ENCODE results near the gene RFESD.
"Not testable (repeated sequence)": the region's sequence is repeated elsewhere in the genome, so short reads cannot be mapped to it uniquely, and the experiment has no call there.

RFESD gene

DNA sequence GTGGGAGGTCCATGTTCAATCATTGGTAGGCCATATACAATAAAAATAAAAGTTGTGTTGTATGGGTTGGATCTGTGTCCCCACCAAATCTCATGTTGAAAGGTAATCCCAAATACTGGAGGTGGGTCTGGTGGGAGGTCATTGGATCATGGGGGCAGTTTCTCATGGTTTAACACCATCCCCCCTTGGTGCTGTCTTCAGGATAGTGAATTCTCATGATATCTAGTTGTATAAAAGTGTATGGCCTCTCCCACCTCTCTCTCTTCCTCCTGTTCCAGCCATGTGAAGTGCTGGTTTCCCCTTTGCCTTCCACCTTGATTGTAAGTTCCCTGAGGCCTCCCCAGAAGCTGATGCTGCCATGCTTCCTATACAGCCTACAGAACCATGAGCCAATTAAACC lies 21.1 kb downstream of the RFESD start:
- no peak for DNase-seq

DNA sequence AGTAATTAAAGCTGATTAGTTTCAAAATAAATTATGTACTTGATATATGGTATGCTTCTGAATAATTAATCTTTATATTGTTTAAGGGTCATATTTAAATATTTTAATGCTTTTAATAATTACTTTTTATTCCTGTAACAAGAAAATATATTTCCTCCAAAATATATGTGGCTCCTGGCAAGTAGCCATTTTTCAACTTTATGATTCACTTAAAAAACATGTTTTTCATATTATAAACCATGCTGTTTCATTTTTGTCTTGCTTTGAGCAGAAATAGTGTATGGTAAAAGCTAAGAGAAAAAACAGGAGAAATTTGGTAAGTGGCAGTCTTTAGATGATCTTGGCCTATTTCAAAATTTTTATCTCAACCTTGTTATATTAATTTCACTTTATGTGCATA lies 21.6 kb downstream of the RFESD start:
- DNase-seq = no peak

DNA sequence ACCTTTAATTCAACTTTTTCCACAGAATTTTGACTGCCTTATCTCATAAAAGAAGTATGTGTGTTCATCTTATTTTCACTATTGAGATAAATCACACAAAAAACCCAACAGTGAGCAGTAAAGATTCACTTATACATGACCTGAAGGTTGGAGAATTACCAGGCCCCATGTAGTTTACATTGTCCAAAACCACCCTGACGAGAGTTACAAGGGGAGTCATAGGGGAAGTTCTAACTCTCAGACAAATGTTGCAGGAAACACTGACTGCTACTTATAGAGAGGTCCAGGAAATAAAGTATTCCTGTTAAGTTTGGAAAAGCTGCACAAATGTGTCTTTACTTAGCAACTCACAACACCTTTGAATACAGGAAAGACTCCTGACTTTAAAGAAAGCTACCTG lies 22.2 kb downstream of the RFESD start:
- DNase-seq = no peak

DNA sequence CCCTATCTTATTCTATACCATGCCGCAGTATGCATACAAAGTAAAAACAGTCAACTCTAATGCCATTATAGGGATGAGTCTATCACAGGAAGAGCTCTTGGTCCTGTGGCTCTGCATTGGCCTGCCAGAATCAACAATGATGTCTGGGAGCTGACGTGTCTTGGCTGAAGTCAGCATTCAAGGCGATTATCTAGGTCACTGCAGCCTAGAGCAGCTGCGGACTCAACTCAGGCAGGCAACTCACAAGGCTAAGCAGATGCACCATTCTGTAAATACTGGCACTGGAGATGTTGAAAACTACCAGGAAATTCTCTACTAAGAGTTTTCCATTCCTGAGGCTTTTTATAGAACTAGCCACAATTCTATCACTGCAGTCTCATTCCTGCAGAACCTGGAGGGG lies 23.0 kb downstream of the RFESD start:
- no peak for DNase-seq

DNA sequence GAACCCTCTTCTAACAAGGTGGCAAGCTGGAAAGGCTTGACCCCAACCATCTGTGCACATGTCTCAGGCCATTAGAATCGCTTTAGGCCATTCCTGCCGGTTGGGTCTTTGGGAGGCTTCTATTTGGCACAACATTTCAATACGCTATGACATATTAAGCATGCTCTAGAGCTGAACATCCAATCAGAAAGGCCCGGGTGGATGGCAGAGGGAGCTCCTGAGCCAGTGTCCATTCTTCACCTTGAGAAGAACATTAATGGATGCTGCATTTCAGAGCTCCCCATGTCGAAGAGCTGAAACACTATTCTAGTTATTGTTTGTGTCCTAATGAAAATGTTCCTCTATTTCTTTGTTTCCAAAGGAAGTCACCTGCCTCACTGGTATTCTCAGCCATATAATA lies 23.4 kb downstream of the RFESD start:
- DNase-seq = no peak

DNA sequence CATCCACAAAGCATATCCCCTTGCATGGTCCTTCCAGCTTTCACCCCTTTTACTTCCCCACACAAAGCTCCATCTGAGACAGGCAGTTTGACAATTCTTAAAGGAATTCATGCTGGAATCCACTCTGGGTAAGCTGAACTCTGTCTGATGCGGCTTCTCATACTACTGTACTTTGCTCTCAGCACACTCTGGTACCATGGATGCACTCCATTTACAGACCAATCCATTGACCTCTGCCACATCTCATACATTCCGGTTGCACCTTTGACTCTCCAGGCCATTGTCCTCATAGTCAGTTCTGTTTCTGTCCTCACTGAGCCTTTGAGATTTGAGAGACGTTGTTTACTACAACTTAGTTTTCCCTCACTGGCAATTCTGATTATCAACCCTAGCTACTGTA lies 24.0 kb downstream of the RFESD start:
- no peak for DNase-seq

DNA sequence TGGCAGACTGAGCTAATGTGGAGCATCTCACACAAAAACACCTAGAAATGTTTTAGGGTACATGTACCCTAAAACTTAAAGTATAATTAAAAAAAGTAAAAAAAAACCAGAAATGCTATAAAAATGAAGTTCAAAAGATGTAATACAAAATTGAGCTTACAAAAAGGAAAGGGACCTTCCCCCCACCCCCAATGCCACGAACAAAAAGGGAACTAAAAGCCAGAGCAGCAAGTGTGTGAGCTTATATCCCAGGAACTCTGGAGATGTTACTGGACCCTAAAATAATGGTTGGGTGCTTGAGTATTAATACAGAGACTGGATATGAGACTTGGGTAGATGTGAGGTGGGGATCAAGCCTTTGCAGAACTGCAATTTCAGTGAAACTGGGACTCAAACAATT lies 25.2 kb downstream of the RFESD start:
- DNase-seq = no peak

DNA sequence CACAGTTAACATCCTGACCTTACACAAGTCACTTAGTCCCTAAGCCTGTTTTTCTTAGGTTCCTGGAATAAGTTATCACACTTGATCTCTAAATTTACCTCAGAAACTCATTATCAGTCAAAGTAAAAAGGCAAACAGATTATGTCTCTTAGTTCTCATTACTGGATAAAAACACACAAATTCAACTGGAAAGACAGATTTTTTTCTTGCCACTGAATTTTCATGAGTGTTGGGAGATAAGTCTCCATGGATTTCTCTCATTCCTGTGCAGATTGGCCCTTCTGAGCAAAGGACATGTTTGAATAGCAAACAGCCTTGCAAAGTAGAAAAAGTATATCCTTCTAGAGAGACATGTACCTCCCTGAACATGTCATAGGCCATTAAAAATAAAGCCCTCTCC lies 26.1 kb downstream of the RFESD start:
- DNase-seq = no peak

DNA sequence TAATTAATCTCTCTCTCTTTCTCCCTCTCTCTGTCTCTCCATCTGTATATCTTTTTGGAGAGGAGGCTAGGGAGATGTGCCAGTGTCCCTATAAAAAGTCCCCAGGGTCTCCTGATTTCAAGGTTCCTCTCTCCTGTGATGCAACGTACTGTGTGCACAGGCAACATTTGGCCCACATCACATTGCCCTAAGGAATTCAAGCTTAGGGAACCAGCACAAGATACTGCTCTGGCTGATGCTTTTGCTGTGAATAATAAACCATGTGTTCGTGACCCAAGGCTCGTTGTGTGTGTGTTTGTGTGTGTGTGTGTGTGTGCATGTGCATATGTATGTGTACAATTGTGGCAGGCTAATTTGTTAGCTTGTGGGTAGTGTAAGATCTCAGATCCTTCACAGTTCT lies 26.5 kb downstream of the RFESD start:
- no peak for DNase-seq

DNA sequence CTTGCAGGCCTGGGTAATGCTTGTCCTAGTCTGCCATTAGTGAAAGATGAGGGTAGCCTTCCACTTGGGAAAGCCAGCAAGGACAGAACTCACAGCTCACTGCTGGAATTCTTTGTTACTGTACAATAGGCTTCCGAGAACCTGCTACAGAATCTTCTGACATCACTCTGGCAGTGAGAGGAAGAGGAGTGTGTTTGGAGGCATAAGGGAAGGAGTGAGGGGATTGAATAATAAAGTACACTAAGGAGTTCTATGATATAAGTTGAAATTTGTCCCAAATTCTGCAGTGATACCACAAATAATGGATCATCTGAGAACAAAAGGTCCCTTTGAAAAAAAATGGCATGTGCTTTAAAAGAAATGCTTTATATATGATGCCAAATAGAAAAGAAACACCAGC lies 36.3 kb downstream of the RFESD start, which contains the start of gene SPATA9:
SPATA9 (minus strand) TSS at position 101 of the 400 bp plus-strand sequence. CDS start 137 bp downstream, outside the sequence.
- DNase-seq = no peak

DNA sequence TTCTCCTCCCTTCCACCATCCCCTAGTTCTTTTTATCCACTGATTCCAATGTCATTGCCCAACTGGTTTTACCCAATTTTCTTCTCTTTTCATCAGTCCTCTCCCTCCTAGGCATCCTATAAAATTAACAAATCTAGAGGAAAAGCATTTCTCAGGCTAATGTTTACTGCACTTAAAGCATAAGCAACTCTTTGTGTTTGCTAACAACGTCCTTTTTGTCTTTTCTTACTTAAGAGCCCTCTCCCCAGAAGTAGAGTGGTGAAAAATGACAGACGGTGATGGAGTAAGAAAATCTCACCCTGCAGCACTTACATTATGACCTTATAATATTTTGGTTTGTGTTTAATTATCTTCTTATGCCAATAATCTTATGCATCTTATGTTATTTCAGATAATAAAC lies 37.8 kb downstream of the RFESD start:
- DNase-seq = no peak

DNA sequence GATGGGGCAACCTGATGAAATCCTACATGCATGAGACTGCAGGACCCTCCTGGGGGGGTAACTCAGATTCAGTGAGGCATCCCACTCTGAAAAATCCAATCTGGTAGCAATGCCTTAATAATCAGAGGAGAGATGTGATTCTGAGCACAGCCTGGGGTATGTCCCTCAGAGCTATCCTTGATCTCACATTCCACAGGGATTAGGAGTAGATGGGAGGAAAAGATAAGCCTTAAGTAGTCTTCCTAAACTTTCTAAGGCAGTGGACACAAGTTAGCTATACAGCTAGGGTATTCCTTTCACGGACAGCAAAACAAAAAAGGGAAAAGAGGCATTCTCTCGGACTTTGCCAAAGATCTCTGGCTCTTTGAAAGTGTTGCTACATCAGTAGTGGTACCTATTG lies 40.1 kb downstream of the RFESD start:
- DNase-seq = no peak

DNA sequence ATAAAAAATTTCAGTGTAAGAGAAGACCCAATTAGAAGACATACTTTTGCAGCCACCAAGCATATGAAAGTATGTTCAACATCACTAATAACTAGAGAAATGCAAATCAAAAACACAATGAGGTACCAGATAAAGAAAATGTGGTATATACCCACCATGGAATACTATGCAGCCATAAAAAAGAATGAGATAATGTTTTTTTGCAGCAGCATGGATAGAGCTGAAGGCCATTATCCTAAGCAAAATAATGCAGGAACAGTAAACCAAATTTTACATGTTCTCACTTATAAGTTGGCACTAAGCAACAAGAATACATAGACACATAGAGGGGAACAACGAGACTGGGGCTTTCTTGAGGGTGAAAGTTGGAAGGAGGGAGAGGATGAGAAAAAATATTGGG lies 43.1 kb downstream of the RFESD start:
- DNase-seq = no peak

DNA sequence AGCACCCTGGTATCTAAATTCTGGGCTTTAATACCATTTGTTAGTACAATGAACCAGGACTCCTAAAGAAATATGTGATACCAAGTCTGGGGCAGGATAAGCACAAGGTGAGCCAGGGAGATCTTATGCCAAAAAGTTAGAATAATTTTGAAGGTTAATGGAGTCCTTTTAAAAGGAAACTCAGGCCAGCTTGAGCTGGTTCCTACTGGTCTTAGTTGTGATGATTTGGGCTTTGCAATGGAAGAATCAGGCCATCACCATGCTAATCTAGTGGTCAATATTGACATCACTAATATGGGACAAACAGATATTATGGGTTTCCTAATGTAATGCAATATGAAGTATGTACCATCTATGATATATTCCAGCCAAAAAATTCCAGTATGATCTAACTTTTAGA lies 43.8 kb downstream of the RFESD start:
- DNase-seq = no peak

DNA sequence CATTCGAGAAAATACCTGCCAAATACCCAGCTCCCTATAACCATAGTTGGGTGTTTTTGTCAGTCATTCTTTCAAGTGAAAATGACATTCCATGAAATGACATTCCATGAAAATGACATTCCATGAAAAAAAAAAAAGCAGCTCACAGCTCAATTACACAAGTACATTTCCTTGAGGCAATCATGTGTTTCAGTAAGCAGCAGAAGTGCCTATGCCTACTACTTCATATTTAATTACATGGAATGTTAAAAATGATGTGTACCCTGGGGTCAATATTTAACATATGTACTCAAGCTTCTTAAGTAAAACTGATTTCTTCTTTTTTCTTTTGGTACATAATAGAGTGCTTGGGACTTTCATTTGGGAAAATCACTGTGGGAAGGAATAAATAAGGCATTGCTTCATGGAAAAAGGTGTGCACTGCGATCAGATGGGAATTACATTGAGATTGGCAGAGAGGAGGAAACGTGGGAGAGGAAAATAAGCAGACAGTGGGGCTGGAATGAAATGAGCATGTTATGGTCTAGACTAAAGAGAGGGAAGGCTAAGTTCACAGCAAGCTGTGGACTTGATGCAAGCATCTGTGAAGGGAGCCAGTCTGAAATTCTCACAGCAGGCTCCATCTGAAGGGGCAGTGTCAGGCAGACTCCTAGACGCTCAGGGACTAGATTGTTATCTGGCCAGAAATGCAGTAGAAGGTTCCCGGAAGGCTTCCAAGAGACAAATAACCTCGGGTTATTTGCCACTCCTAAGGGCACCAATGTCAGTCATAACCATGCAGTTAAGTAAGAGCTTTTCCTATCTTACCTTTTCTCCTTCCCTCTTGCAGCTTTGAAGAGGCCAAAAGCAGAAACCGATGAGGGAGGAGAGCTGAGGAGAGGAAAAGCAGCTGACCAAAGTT lies 51.5 kb downstream of the RFESD start:
- DNase-seq = no peak

DNA sequence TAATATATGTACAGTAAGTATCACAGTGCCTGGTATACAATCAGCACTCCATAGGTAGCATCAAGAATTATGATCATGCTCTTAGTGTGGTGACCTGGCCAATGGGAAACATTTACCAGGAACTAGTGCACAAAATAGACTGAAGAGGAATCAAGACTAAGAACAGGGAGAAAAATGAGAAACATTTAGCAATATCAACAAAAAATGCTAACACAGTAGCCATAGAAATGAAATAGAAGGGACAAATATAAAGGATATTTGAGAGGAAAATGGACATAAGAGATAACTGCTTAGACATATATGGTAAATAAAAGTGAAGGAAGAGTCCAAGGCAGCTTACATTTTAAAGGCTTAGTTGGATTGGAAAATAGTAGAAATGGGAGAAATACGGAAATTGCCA lies 52.8 kb downstream of the RFESD start:
- DNase-seq = no peak

DNA sequence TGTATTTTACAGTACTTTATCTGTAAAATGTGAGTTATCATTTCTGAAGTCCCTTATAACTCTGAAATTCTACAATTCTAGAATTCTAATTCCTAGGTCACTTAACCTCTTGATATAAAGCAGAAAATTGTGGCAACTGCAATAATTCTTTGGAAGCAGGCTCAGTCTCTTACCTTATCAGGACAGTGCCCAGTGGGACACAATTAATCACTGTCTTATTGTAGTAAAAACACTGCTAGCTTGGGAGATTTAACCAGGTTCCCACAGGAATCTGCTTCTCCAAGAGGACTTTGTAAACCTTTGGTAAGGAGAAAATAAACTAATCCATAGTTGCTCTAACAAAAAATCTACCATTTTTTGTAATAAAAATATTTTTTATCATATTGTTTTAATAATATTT lies 54.5 kb downstream of the RFESD start:
- DNase-seq = no peak

DNA sequence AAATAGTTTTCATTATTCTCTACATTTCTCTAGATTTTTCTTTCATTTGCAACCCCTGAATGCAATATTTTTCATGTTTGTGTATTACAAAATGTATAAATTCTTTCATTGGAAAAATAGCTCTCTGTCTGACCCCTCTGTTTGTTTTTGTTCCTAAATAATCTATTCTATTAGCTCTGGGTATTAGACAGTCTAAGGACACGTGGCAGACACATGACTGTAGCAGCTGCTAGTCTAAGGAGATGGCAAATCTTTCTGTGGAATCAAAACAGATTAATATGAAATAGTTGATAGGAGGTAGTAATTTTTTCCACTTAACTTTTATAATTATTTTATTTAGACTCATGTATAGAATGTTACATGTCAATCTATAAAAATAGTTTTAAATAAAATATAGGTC lies 57.6 kb downstream of the RFESD start:
- DNase-seq = no peak

DNA sequence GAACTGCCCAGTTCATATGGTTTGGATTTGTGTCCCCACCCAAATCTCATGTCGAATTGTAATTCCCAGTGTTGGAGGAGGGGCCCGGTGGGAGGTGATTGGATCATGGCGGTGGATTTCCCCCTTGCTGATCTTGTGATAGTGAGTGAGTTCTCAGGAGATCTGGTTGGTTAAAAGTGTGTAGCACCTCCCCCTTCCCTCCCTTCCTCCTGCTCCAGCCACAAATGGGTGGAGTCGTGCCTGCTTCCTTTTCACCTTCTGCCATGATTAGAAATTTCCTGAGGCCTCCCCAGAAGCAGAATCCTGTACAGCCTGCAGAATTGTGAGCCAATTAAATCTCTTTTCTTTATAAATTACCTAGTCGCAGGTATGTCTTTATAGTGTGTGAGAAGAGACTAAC lies 59.6 kb downstream of the RFESD start:
- DNase-seq = not testable (repeated sequence)

DNA sequence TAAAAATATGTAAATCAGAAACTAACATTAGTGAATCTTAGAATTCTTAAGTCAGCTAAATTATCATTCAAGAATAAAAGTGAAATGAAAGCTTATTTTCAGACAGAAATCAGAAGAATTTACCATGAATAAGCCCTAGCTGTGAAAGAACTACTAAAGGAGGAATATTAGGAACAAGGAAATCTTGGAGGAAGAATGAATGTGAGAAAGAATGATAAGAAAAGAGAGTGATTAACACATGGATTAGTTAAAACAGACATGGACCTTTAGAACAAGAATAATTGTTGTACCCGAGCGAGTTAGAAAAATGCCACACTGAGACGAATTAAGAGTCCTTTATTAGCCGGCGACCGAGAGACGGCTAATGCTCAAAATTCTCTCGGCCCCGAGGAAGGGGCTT lies 60.5 kb downstream of the RFESD start:
- no peak for DNase-seq
